Activated naive CD4-positive, alpha-beta T cell (primary cell): ENCODE results near the gene IMP4.

Experiments
- DNase-seq, 4 experiments: peaks; one replicate each; lab custom pipeline; 2025; lab: John Stamatoyannopoulos, UW

The IMP4 gene

DNA sequence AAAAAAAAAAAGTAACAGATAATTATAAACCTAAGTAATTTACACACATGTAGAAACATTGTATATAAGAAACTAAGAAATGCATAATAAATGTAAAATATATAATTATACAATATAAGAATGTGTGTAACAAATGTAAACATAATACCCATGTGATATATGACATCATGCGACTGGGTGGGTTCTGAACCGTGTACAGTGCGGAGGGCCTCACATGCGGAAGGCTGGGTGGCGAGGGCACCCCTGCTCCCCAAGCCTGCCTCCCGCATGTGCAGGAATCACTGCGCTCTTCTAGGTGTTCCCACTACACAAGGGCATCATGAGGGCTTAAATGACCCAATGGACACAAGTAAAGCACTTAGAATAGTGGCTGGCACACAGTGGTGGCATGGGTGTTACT is 15.2 kb downstream of the IMP4 start:
- DNase-seq: no peak

DNA sequence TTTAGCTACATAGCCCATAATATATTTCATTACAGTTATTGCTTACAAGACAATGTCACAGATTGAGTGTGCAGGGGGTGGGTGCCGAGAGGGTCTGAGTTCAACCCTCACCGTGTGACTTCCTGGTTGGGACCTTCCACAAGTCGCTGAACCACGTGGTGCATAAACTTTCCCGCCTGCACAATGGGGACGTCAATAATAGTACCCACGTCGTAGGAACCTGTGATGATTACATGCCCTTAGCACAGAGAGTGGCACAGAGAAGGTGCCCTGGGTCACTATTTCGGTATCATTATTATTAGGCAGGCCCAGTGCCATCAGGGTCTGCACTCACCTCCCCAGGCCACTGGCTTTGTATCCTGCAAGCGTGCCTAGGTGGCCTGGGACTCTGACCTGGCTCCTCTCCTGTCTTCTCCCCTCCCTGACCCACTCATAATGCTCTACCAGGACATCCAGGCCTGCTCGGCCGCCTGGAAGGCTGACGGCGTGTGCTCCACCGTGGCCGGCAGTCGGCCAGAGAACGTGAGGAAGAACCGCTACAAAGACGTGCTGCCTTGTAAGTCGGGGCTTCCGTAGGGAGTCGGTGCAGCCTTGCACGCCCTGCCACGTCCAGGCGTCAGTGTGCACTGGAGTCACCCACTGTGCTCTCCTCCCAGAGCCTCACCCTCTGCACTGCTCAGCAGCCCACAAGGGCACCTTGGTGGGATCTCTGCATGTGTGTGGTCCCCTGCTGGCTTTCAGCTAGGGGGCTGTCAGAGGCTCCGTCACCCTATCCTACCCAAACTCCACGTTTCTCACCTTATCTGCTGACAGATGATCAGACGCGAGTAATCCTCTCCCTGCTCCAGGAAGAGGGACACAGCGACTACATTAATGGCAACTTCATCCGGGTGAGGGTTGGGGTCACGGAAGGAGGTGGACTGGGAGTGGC is 16.0 kb downstream of the IMP4 start:
- no peak for DNase-seq

DNA sequence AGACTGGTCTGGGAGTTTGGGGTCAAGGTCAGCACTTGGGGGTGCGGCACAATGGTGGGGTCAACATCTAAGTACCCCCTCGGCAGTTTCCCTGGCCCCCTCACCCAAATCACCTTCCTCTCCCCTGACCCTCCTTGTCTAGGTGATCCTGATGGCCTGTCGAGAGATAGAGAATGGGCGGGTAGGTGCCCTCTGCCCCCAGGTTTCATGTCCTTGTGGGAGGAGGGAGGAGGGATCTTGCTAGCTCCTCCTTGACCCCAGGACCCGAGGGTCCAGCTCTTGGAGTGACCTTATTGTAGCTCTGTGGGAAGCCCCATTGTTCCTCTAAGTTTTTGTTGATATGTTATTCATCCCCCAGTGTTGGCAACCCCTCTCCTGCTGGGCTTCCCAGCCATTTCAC is 16.8 kb downstream of the IMP4 start:
- DNase-seq: no peak

DNA sequence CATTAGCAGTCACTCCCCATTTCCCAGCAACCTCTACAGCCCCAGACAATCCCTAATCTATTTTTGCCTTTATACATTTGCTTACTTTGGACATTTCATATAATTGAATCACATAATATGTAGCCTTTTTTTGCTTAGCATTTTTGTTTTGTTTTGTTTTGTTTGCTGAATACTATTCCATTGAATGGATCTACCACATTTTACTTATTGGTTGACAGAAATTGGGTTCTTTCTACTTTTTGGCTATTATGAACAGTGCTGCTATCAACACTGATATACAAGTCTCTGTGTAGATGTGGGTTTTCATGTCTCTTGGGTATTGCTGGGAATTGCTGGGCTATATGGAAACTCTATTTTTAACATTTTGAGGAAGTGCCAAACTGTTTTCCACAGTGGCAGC is 20.8 kb downstream of the IMP4 start:
- no peak for DNase-seq

DNA sequence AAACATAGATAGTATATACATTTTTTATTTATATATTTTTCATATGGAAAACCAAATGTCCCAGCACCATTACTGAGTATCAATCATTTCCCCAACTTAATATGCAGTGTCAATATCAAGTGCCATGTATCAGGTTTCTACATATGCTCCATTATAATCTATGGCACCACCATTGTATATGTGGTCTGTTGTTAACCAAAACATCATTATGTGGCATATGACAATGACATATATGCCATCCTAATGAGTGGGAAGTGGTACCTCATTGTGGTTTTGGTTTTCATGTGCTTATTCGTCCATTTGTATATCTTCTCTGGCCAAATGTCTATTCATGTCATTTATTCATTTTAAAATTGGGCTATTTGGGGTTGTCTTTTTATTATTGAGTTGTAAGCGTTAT is 22.4 kb downstream of the IMP4 start:
- no peak for DNase-seq

DNA sequence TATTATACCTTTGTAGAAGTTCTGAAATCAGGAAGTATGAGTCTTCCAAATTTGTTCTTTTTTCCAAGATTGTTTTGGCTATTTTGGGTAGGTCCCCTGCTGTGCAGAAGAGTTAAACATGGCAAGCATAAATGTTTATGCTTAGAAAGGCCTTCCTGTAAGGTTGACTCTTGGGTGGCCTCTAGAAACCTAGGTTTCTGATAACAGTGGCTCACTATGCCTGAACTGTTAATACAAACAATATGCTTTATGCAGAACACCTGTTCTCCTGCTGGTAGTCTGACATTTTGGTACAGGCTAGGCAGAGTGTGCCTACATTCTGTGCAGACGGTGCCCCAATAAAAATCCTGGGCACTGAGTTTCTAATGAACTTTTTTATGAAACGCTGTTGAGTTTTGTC is 23.3 kb downstream of the IMP4 start:
- no peak for DNase-seq

DNA sequence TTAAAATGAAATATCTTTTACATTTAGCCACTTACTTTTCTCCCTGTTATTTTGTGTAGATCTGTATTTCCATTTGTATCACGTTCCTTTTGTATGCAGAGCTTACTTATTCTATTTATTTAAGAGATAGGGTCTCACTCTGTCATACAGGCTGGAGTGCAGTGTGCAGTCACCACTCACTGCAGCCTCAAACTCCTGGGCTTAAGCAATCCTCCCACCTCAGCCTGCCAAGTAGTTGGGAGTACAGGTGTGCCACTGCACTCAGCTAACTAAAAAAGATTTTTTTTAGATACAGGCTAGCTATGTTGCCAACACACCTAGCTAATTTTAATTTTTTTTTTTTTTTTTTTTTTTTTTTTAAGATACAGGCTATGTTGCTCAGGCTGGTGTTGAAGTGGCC is 24.0 kb downstream of the IMP4 start:
- DNase-seq: no peak

DNA sequence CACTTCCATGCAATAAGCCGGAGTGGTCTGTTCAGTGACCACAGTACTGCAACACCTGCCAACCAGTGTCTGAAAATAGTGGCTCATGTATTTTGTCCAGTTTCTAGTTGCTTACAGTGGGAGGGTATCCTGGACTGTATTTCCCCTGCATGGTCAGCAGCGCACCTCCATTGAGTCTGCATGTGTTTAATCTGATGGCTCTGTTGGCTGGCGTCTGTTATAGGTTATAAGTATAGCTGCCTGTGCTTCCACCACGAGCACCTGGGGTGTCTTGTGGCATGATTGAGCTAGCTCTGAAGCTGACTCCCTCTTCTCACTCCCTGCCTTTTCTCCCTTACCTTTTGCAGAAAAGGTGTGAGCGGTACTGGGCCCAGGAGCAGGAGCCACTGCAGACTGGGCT is 26.1 kb downstream of the IMP4 start:
- DNase-seq: no peak

DNA sequence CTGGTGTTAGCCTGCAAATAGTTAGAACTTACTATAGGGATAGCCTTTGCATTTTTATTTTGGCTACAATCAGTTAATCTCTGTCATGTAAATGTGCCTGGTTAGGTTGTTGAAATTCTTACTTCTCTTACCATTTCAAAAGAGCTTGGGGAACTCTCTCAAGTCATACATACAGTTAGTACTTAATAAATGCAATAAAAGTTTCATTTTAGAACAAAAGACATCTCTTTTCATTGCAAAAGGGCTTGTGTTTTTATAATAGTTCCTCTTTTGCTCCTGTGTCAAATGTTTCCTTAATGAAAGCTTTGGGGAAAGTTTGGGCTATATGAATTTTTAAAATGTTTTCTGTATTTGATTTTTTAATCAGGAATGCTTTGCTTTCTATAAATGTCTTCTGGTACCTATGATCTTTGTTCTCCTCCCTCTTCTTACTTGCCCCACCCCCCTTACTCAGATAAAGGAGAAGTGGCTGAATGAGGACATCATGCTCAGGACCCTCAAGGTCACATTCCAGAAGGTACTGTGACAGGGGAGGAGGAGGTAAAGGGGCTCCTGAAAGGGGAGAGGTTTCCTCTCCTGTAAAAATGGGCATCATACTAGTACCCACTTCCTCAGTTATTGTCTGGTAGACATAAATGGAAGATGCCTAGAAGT is 26.7 kb downstream of the IMP4 start:
- DNase-seq: no peak

DNA sequence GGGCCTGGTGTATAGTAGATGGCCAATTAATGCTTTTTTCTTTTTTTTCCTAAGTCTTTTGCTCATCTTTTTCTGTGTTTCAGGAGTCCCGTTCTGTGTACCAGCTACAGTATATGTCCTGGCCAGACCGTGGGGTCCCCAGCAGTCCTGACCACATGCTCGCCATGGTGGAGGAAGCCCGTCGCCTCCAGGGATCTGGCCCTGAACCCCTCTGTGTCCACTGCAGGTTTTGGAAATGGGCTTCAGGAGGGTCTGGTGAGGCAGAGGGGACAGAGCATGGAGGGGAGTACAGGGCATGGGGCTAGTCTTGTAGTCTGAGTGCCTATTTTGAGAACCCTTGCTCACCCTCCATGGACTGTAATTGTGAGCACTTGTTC is 27.3 kb downstream of the IMP4 start:
- DNase-seq: no peak

DNA sequence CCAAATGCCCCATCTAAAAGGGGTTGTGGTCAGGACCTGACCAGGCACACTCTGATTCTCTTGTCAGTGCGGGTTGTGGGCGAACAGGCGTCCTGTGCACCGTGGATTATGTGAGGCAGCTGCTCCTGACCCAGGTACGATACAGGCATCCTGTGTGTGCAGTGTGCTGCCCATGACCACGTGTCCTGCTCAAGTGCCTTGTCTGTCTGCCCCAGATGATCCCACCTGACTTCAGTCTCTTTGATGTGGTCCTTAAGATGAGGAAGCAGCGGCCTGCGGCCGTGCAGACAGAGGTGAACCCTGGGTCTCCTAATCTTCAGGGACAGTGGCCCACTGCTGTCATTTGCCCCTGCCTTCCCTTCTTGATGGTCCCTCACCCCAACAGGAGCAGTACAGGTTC is 27.8 kb downstream of the IMP4 start:
- DNase-seq: no peak

DNA sequence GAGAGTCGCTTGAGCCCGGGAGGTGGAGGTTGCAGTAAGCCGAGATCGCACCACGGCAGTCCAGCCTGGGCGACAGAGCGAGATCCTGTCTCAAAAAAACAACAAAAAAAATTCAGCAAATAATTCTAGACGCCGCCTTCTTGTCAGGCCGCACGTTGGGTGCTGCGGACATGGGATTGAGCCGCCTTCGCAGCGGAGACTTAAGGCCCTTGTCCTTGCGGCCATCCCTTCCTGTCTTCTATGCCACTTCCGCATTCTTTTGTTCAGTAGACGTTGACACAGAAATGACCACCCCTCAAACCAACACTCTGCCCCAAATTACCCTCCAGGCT is 29.0 kb downstream of the IMP4 start:
- DNase-seq: no peak

DNA sequence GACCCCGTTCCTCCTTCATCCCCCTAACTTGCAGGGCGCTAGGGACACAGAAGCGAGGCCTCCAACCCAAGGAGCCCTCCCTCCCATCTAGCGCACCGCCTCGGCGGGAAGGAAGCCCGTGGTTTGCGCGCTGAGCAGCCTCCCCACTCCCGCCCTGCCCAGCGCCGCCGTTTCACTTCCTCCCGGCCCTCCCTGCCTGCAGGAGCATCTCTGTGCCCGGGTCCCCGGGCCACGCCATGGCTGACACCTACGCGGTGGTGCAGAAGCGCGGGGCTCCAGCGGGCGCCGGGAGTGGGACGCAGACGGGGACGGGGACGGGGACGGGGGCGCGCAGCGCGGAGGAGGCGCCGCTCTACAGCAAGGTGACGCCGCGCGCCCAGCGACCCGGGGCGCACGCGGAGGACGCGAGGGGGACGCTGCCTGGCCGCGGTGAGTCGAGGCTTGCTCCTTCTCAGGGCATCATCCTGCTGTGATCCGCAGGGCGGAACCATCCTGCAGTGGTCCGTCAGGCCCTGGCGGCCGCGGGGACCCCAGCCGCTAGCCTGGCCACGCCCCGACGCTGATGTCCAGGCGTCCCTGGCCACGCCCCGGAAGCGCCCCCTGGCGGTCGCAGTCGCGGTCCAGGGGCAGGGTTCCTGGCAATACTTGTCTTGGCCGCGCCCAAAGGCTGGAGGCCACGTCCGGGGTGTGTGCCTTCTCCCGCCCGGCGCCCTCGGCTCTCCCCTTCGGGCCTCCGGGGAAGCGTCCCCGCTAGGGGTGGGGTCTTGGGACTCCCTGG is 29.5 kb downstream of the IMP4 start:
- DNase-seq: peak; percentile 25 to 65 (median 47)

DNA sequence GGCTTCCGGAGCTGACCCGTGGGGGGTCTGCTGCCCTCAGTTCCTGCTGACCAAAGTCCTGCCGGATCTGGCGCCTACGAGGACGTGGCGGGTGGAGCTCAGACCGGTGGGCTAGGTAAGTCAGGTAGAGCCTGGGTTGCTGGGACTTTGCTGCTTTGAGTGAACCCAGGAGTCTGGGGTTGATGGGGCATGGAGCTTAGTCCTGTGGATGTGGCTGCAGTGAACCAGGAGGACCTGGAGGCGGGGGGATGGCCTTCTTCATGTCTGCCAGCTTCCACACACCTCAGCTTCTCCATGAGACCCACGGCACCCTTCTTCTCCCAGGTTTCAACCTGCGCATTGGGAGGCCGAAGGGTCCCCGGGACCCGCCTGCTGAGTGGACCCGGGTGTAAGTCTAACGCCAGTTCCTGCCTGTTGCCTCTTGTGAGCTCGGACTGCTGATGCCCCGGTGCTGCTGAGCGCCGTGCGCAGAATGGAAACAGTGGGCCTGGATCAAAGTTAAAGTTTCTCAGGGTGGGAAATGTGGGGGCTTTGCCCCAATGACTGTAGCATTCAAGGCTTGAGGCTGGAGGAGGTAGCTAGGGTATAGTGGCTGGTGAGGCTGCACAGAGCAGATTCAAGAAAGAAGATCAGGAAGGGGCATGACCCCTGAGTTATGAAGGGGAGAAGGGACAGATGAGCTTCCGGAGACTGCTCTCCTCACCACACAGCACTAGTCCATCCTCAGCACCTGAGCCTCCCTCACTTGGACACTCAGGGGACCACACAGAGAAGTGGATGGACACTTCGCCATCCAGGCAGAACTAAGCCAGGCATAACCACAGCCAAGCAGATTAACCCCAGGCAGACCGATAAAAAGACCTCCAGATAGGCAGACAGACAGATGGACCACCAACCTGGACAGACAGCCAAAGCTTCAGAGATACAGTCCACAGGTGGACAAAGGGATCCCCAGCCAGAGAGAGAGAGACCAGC is 30.4 kb downstream of the IMP4 start:
- no peak for DNase-seq

DNA sequence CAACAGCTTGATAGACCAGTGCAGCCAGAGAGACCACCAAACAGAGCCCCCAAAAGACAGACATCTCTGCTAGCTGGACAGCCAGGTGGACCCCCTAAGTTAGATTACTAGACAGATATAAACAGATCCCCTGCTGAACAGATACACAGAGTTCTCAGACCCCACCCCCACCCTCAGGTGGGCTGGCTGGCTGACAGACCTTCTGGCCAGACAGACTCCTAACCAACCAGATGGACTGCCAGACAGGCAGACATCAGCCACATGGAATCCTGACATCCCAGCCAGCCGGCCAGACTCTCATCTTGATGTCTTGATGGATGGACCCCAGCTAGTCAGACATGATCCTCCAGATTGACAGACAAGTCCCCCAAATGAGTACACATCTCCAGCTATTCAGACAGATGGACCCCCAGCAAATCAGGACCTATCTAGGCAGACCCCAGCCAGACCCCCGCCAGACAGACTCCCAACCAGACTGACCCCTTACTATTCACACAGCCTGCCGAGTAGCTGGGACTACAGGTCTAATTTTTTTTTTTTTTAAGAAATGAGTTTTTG is 31.2 kb downstream of the IMP4 start:
- DNase-seq: no peak

DNA sequence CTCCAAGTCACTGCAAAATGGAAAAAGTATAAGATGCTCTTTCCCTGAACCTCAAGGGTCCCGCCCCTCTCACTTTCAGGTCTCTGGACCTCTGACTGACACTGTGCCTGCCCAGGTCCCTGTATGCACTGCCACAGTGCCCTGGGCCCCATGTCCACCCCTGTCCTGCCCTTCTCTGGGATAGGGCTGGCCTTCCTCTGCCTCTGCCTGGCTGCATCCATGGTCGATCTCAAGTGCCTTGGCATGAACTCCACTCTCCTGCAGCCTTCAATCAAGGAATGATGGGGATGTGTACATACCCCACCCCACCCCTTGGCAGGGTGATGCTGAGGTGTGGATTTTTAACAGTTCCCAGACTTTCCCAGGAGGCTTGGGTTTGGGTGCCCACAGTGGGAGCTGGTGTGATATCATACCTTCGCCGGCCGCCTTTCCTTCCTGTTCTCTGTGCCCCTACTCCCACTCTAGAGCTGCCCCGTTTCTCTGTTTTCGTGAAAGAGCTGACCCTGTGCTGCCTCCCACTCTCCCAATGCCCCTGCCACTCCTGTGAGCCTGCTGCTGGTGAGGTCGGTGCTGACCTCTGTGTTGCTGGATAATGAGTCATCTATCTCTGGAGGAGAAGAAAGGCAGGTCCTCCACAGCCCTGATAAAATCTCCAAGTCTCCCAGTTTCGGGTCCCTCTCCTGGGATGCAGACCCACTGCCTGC is 32.0 kb downstream of the IMP4 start:
- DNase-seq: no peak

DNA sequence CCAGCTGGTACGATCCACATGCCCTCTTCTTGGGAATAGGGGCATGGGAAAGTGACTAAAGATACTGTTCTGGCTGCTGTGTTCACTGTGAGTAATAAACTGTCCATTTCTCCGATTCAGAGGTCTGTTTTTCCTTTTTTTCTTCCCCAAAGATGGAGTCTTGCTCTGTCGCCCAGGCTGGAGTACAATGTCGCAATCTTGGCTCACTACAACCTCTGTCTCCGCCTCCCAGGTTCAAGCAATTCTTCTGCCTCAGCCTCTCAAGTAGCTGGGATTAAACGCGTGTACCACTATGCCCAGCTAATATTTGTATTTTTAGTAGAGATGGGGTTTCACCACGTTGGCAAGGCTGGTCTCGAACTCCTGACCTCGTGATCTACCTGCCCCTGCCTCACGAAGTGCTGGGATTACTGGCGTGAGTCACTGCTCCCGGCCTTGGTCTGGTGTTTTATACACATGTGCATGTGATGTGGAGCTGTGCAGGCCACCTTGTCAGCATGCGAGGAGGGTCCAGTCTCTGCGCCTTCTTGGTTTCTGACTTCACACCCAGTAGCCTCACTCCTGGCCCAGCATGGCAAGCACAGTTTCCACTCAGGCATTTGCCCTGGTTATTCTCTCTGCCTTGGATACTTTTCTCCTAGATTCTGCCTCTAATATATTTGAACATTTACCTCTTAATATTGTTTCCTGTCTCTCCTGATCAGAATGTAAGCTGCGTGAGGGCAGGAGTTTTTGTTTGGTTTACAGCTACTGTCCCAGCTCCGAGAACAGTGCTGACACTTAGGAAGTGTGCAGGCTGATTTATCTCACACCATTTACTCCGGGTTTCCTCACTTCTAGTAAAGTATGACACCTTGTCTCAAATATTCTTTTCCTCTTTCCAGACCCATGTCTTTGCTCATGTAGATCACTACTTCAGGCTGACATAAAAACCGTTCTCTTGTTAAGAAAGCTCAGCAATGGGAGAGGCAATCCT is 32.9 kb downstream of the IMP4 start:
- DNase-seq: no peak

DNA sequence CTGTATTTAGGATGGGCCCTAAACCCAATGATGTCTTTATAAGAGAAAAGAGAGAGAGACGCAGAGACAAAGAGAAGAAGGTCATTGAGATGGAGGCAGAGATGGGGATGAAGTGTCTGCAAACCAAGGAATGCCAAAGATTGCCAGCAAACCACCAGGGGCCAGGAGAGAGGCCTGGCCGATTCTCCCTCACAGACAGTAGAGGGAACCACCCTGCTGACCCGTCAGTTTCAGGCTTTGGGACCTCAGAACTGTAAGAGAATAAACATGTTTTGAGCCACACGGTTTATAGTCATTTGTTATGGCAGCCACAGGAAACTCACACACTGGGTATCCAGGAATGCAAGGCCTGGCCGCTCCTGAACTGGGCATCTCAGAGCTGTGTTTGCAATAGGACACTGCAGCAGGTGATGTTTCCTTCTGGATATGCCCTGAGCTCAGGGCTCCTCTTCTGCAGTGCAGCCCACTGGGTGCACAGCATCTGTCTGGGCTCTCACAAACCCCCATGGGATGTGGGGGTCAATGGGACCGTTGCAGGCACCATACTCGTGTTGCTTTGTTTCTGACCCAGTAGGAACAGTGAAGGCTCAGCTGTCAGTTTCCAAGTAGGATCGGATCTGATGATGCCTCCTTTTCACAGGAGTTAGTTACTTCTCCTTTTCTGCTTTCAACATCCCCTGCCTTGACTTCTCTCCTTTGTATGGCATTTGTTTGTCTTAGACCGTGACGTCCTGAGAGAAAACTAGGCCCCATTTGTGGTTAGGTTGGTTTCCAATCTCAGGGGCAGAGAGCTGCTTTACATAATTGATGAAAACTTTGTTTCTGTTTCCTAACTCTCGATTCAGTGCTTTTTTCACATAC is 34.0 kb downstream of the IMP4 start:
- no peak for DNase-seq

DNA sequence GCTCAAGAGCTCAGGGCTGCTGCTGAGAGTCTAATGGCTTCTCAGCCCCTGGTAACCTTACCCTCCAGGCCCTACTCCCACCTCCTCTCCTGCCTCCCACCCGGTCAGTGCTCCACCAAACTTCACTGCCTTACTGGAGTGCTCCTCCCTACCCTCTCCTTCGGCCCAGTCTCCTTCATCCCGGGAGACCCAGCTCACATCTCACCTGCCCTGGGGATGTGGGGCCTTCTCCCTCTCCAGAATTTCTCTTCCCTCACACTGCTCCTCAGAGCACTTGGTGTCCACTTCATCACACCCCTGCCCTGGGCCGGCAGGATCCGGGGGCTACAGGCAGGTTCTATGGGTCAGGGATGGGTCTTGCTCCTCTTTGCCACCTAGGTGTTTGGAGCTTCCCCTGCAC is 34.8 kb downstream of the IMP4 start:
- no peak for DNase-seq
